GM12878 (cell line): ENCODE measurements around the gene ACSL1. TPM values are rescaled to one million over a fixed set of nuclear protein-coding genes. Genes with fewer than 3 reads are reported as not detected.

Experiments used
- ATAC-seq: fragments of 200-7000 bp; cut with Tn5 transposase; 3 replicates; pipeline ENCODE4 v1.9.1; 2020; ENCODE audit warnings: mild to moderate bottlenecking, moderate library complexity
- BruUV-seq: library from RNA; stranded (reverse); fragments of 400-500 nt; replicated peaks from 2 replicates; lab custom pipeline; 2021; lab: Mats Ljungman, UMichigan
- CTCF ChIA-PET: fragments of 300-600 bp; sonication (Branson Sonifier 250); formaldehyde crosslinking; extraction: SDS; loops from one replicate; lab custom pipeline; 2021; ENCODE audit warnings: inconsistent platforms; lab: Yijun Ruan, JAX
- POLR2A ChIA-PET: fragments of 350-600 bp; formaldehyde crosslinking; extraction: SDS; loops from one replicate; lab custom pipeline; 2021; ENCODE audit warnings: inconsistent platforms; lab: Charles Lee
- RAD21 ChIA-PET: fragments of 300-600 bp; sonication (Branson Sonifier 250); formaldehyde crosslinking; loops from one replicate; lab custom pipeline; 2023; ENCODE audit warnings: antibody characterized with exemption; ENCODE audit not compliant: unreplicated experiment; lab: Charles Lee
- SMC1A ChIA-PET: fragments of 300-600 bp; sonication (Branson Sonifier 250); formaldehyde crosslinking; loops from one replicate; lab custom pipeline; 2023; ENCODE audit not compliant: unreplicated experiment, uncharacterized antibody; lab: Charles Lee
- DNase-seq: peaks from one replicate; pipeline ENCODE4 v3.0.0-alpha.2; 2011; ENCODE audit warnings: low read depth, low spot score
- FAIRE-seq: peaks from 3 replicates; lab custom pipeline; 2011; peaks lifted over from hg19 to GRCh38; lab: Jason Lieb, UNC
- H2AFZ ChIP-seq: 2 replicates; pipeline ENCODE4 v1.6.0; 2011; ENCODE audit warnings: low read depth, low read length, control low read depth; ENCODE audit not compliant: control insufficient read depth
- H3K27ac ChIP-seq: 2 replicates; pipeline ENCODE4 v1.5.1; 2011; ENCODE audit warnings: control low read depth; ENCODE audit not compliant: control insufficient read depth, insufficient read depth
- H3K27me3 ChIP-seq, 2 experiments: replicated peaks in 1 of 2; 2 replicates each; pipeline versions ENCODE4 v1.6.0 to v1.6.1; 2011; ENCODE audit warnings: low read length in 1 of 2; ENCODE audit not compliant: control insufficient read depth in 2 of 2, insufficient read depth in 2 of 2
- H3K36me3 ChIP-seq, 2 experiments: 2 replicates each; pipeline ENCODE4 v1.5.1; 2011; ENCODE audit warnings: low read length in 1 of 2; ENCODE audit not compliant: control insufficient read depth in 2 of 2, insufficient read depth in 2 of 2
- H3K4me1 ChIP-seq: 2 replicates; pipeline ENCODE4 v1.6.1; 2011; ENCODE audit warnings: mild to moderate bottlenecking, low read length, moderate library complexity, mixed read lengths; ENCODE audit not compliant: control insufficient read depth, insufficient read depth
- H3K4me2 ChIP-seq: 2 replicates; pipeline ENCODE4 v1.6.0; 2011; ENCODE audit warnings: control low read depth; ENCODE audit not compliant: control insufficient read depth, insufficient read depth
- H3K4me3 ChIP-seq: fragments of 200-600 bp; sonication (generic); 2 replicates; pipeline ENCODE4 v1.5.1; 2016
- H3K79me2 ChIP-seq: 2 replicates; pipeline ENCODE4 v1.6.0; 2011; ENCODE audit warnings: low read length; ENCODE audit not compliant: control insufficient read depth, insufficient read depth
- H3K9ac ChIP-seq: 2 replicates; pipeline ENCODE4 v1.8.0; 2011; ENCODE audit warnings: low read length, control low read depth, mixed read lengths; ENCODE audit not compliant: control insufficient read depth, insufficient read depth
- H3K9me3 ChIP-seq: replicated peaks from 3 replicates; pipeline ENCODE4 v1.5.1; 2011; ENCODE audit warnings: mild to moderate bottlenecking, low read length; ENCODE audit not compliant: control insufficient read depth, insufficient read depth
- H4K20me1 ChIP-seq: 2 replicates; pipeline ENCODE4 v1.6.0; 2011; ENCODE audit not compliant: control insufficient read depth, insufficient read depth
- ATF7 ChIP-seq: fragments of 450-650 bp; IDR thresholded peaks from 2 replicates; pipeline ENCODE4 v1.6.1; 2016; ENCODE audit warnings: low read depth, mild to moderate bottlenecking
- BMI1 ChIP-seq: fragments of 450-650 bp; IDR thresholded peaks from 2 replicates; pipeline ENCODE4 v1.6.1; 2016; ENCODE audit warnings: mild to moderate bottlenecking, moderate library complexity, borderline replicate concordance
- CHD1 ChIP-seq: IDR thresholded peaks from 2 replicates; pipeline ENCODE4 v1.6.1; 2012; ENCODE audit warnings: low read depth, low read length, improper control_type of control experiment
- CREB1 ChIP-seq: IDR thresholded peaks from 2 replicates; pipeline ENCODE4 v1.6.1; 2012; ENCODE audit warnings: low read depth, mild to moderate bottlenecking, inconsistent platforms
- ETV6 ChIP-seq, 2 experiments: fragments of 450-650 bp in 1 of 2; IDR thresholded peaks in 1 of 2; conservative IDR thresholded peaks in 1 of 2; 2 replicates each; pipeline ENCODE4 v1.6.1; 2014; ENCODE audit warnings: antibody characterized with exemption in 1 of 2, borderline replicate concordance in 1 of 2, low read depth in 1 of 2, mild to moderate bottlenecking in 1 of 2, moderate library complexity in 1 of 2
- IKZF2 ChIP-seq, 2 experiments: fragments of 450-650 bp; IDR thresholded peaks; 2 replicates each; pipeline ENCODE4 v1.6.1; 2017; ENCODE audit warnings: mild to moderate bottlenecking in 2 of 2, moderate library complexity in 2 of 2
- KLF5 ChIP-seq: fragments of 450-650 bp; IDR thresholded peaks from 2 replicates; pipeline ENCODE4 v1.6.1; 2014; ENCODE audit warnings: mild to moderate bottlenecking; ENCODE audit not compliant: partially characterized antibody
- LARP7 ChIP-seq: fragments of 450-650 bp; IDR thresholded peaks from 2 replicates; pipeline ENCODE4 v1.6.1; 2017; ENCODE audit warnings: mild to moderate bottlenecking
- NR2C2 ChIP-seq: IDR thresholded peaks from 2 replicates; pipeline ENCODE4 v1.6.1; 2011; ENCODE audit warnings: borderline replicate concordance, low read depth; ENCODE audit not compliant: control insufficient read depth, insufficient read length
- NR2F1 ChIP-seq: fragments of 450-650 bp; conservative IDR thresholded peaks from 2 replicates; pipeline ENCODE4 v1.6.1; 2017; ENCODE audit warnings: mild to moderate bottlenecking
- NRF1 ChIP-seq: conservative IDR thresholded peaks from 2 replicates; pipeline ENCODE4 v1.6.1; 2011; ENCODE audit warnings: mild to moderate bottlenecking, low read depth, low read length, improper control_type of control experiment
- SMAD5 ChIP-seq: IDR thresholded peaks from 2 replicates; pipeline ENCODE4 v1.6.1; 2016; ENCODE audit warnings: antibody characterized with exemption, low read depth
- SMC3 ChIP-seq: IDR thresholded peaks from 2 replicates; pipeline ENCODE4 v1.6.1; 2011; ENCODE audit warnings: low read length, improper control_type of control experiment, borderline replicate concordance
- TBL1XR1 ChIP-seq: IDR thresholded peaks from 2 replicates; pipeline ENCODE4 v1.6.1; 2012; ENCODE audit warnings: low read depth, low read length, improper control_type of control experiment
- WGBS: methylation state at CpG from one replicate; pipeline ENCODE4 v1.1.6; 2016; ENCODE audit warnings: low lambda C conversion rate; ENCODE audit not compliant: insufficient replicate concordance, insufficient coverage; ENCODE audit errors: missing lambda C conversion rate; 5-methylcytosine and 5-hydroxymethylcytosine counted together
- in situ Hi-C: fragments of 300-500 bp; cut with MboI; formaldehyde crosslinking; loops from 9 replicates; pipeline ENCODE4 v1.14.3; 2018; ENCODE audit warnings: mixed read lengths
- intact Hi-C: fragments of 100-400 bp; cut with micrococcal nuclease; formaldehyde crosslinking; loops from one replicate; pipeline ENCODE4 v1.14.2; 2022; ENCODE audit not compliant: unreplicated experiment
- polyA plus RNA-seq, 11 experiments: library from polyadenylated mRNA; depleted of rRNA in 4 of 11; unstranded in 6 of 11; stranded (reverse) in 5 of 11; fragments of >200 nt; fragmentation: Nextera tagmentation in 4 of 11; fragmentation: Illumina TruSeq in 1 of 11; extraction: Ambion mirVana in 4 of 11; extraction: Trizol in 1 of 11; gene quantifications; 1 replicate in 1 of 11; 2 replicates in 10 of 11; pipeline versions ENCODE4 v1.2.1 to v1.2.3, GENCODE V29; 2011 to 2016; ENCODE audit warnings: inconsistent platforms in 2 of 11, missing spikeins in 2 of 11, low read depth in 1 of 11
- total RNA-seq, 4 experiments: library from RNA; depleted of rRNA in 3 of 4; stranded (reverse); fragments of >200 nt in 3 of 4; fragmentation: Illumina TruSeq in 1 of 4; extraction: Trizol in 1 of 4; gene quantifications; 2 replicates each; pipeline versions ENCODE4 v1.2.1 to v1.2.3, GENCODE V29; 2013 to 2021
- TF ChIP-seq, protein P1 (sequence below), 3 experiments: IDR thresholded peaks in 2 of 3; conservative IDR thresholded peaks in 1 of 3; 2 replicates each; pipeline ENCODE4 v1.5.1; 2011; ENCODE audit warnings: low read depth in 3 of 3, low read length in 3 of 3, mild to moderate bottlenecking in 3 of 3, control low read depth in 2 of 3, moderate library complexity in 2 of 3, inconsistent platforms in 1 of 3, mixed read lengths in 1 of 3; ENCODE audit not compliant: control insufficient read depth in 2 of 3, insufficient read depth in 1 of 3; ENCODE audit errors: extremely low read depth in 1 of 3
- TF ChIP-seq, protein P2 (sequence below): fragments of 450-650 bp; IDR thresholded peaks from 2 replicates; pipeline ENCODE4 v1.6.1; 2016; ENCODE audit warnings: mild to moderate bottlenecking

Gene ACSL1
- total and polyA plus RNA-seq, 10 of the 15 experiments (the other 5 are each of a cell fraction or from before 2014, with no cell fraction given): 30.7 to 68.1 (median 58.7) TPM

GRCh38 chr4:184762100-184762499 lies 63.7 kb downstream of the ACSL1 start (continued):
- TF ChIP-seq, protein P1, sequence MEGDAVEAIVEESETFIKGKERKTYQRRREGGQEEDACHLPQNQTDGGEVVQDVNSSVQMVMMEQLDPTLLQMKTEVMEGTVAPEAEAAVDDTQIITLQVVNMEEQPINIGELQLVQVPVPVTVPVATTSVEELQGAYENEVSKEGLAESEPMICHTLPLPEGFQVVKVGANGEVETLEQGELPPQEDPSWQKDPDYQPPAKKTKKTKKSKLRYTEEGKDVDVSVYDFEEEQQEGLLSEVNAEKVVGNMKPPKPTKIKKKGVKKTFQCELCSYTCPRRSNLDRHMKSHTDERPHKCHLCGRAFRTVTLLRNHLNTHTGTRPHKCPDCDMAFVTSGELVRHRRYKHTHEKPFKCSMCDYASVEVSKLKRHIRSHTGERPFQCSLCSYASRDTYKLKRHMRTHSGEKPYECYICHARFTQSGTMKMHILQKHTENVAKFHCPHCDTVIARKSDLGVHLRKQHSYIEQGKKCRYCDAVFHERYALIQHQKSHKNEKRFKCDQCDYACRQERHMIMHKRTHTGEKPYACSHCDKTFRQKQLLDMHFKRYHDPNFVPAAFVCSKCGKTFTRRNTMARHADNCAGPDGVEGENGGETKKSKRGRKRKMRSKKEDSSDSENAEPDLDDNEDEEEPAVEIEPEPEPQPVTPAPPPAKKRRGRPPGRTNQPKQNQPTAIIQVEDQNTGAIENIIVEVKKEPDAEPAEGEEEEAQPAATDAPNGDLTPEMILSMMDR (IDR thresholded peaks at IDR 0.05 in 2 of 3, conservative IDR thresholded peaks at IDR 0.05 in 1 of 3; ENCODE audit: control insufficient read depth in 2 of 3, extremely low read depth in 1 of 3, insufficient read depth in 1 of 3, low read depth in 3 of 3, low read length in 3 of 3): 0 out of 6 replicates have a peak, but pooled peaks of 1 of the 3 experiments have one; percentile 6
- peak; percentile 66; the same call in 1 of the 2 replicates for TF ChIP-seq ATF7
- no peak for TF ChIP-seq SMC3

GRCh38 chr4:184760681-184761080 lies 65.1 kb downstream of the ACSL1 start:
- no peak overlapping the region for H3K27ac ChIP-seq
- FAIRE-seq (no peak), ATAC-seq (no peak), DNase-seq (no peak)
- H3K36me3 ChIP-seq: peaks cover 22 to 34% of the 10 kb centered on the region in 2 experiments
- intact Hi-C loops: no loop called here
- H3K4me1 ChIP-seq: peaks cover 5% of the 10 kb centered on the region
- no peak overlapping the region for H2AFZ ChIP-seq
- H3K27me3 ChIP-seq: no peaks in the 10 kb centered on the region
- ChIA-PET SMC1A (interaction anchor here (0.6 to 1.2 kb wide), 2 partner anchors 99 to 175 kb away, joined by 4 to 5 read pairs; no protein-coding TSS in a partner anchor), RAD21 (no interaction called here), CTCF (interaction anchor here (0.8 kb wide), 1 partner anchor 9 kb away, joined by 3 read pairs; no protein-coding TSS in a partner anchor), POLR2A (no interaction called here)
- in situ Hi-C loops: no loop called here
- H3K9ac ChIP-seq: no peak overlapping the region
- H3K4me3 ChIP-seq: no peak overlapping the region
- 98% methylated on average over 5 of the region's 5 CpGs for WGBS
- TF ChIP-seq NRF1 (no peak), TBL1XR1 (no peak), IKZF2 (IDR thresholded peaks at IDR 0.05) (no peak), LARP7 (no peak), BMI1 (no peak), NR2C2 (no peak), KLF5 (no peak), CREB1 (no peak), NR2F1 (no peak), ETV6 (conservative IDR thresholded peaks at IDR 0.05 in 1 of 2, IDR thresholded peaks at IDR 0.05 in 1 of 2; ENCODE audit: borderline replicate concordance in 1 of 2, low read depth in 1 of 2) (no peak), CHD1 (no peak), SMAD5 (no peak)
- TF ChIP-seq, protein P2, sequence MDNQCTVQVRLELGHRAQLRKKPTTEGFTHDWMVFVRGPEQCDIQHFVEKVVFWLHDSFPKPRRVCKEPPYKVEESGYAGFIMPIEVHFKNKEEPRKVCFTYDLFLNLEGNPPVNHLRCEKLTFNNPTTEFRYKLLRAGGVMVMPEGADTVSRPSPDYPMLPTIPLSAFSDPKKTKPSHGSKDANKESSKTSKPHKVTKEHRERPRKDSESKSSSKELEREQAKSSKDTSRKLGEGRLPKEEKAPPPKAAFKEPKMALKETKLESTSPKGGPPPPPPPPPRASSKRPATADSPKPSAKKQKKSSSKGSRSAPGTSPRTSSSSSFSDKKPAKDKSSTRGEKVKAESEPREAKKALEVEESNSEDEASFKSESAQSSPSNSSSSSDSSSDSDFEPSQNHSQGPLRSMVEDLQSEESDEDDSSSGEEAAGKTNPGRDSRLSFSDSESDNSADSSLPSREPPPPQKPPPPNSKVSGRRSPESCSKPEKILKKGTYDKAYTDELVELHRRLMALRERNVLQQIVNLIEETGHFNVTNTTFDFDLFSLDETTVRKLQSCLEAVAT: no peak
- no peaks in the 10 kb centered on the region for H3K9me3 ChIP-seq
- H3K4me2 ChIP-seq: no peak overlapping the region
- BruUV-seq: no TSS peak
- H4K20me1 ChIP-seq: no peaks in the 10 kb centered on the region
- no peaks in the 10 kb centered on the region for H3K79me2 ChIP-seq
